IMR-90 (cell line): Measurements from ENCODE around the gene CPB2. TPM values are rescaled to one million over a fixed set of nuclear protein-coding genes. Genes with fewer than 3 reads are reported as not detected.

Source experiments
- ATAC-seq: fragments of 200-7000 bp; cut with Tn5 transposase; 2 replicates; pipeline ENCODE4 v1.9.1; 2020; ENCODE audit warnings: low read depth, mild to moderate bottlenecking, moderate library complexity
- BruUV-seq: library from RNA; stranded (reverse); fragments of 400-500 nt; replicated peaks from 2 replicates; lab custom pipeline; 2021; lab: Mats Ljungman, UMichigan
- CTCF ChIA-PET: fragments of 300-600 bp; formaldehyde crosslinking; extraction: SDS; loops from one replicate; lab custom pipeline; 2021; ENCODE audit warnings: antibody characterized with exemption; lab: Yijun Ruan, JAX
- POLR2A ChIA-PET: fragments of 300-600 bp; sonication (Branson Sonifier 250); formaldehyde crosslinking; loops from one replicate; lab custom pipeline; 2022; ENCODE audit warnings: antibody characterized with exemption; ENCODE audit not compliant: unreplicated experiment; lab: Charles Lee
- DNase-seq: peaks from one replicate; pipeline ENCODE4 v3.0.0; 2013
- H2AFZ ChIP-seq: replicated peaks from 2 replicates; pipeline ENCODE3; 2013; ENCODE audit warnings: low read length, mild to moderate bottlenecking; ENCODE audit not compliant: poor library complexity
- H2AK5ac ChIP-seq: 2 replicates; pipeline ENCODE4 v1.6.1; 2013; ENCODE audit warnings: low read depth, low read length, inconsistent platforms
- H2AK9ac ChIP-seq: replicated peaks from 2 replicates; pipeline ENCODE3; 2013; ENCODE audit warnings: mild to moderate bottlenecking, low read depth, low read length, moderate library complexity; ENCODE audit not compliant: poor library complexity
- H2BK120ac ChIP-seq: 2 replicates; pipeline ENCODE4 v1.6.1; 2013; ENCODE audit warnings: low read depth, low read length, inconsistent platforms
- H2BK15ac ChIP-seq: 3 replicates; pipeline ENCODE4 v1.6.1; 2013; ENCODE audit warnings: low read depth, low read length, inconsistent platforms
- H2BK20ac ChIP-seq: 2 replicates; pipeline ENCODE4 v1.6.1; 2013; ENCODE audit warnings: low read depth, mild to moderate bottlenecking, inconsistent platforms, low read length, moderate library complexity
- H2BK5ac ChIP-seq: 2 replicates; pipeline ENCODE4 v1.6.1; 2013; ENCODE audit warnings: mild to moderate bottlenecking, low read depth, low read length, inconsistent platforms; ENCODE audit not compliant: poor library complexity, severe bottlenecking
- H3K14ac ChIP-seq: replicated peaks from 2 replicates; pipeline ENCODE4 v1.6.1; 2013; ENCODE audit warnings: low read depth, low read length, inconsistent platforms
- H3K18ac ChIP-seq: 2 replicates; pipeline ENCODE4 v1.6.1; 2013; ENCODE audit warnings: low read depth, low read length, control low read depth
- H3K23ac ChIP-seq: 2 replicates; pipeline ENCODE4 v1.6.1; 2013; ENCODE audit warnings: low read depth, low read length, inconsistent platforms
- H3K27ac ChIP-seq: 2 replicates; pipeline ENCODE4 v1.5.1; 2013; ENCODE audit warnings: mild to moderate bottlenecking, control low read depth, low read length; ENCODE audit not compliant: insufficient read depth
- H3K27me3 ChIP-seq: 2 replicates; pipeline ENCODE4 v1.6.1; 2013; ENCODE audit warnings: low read length; ENCODE audit not compliant: control insufficient read depth, insufficient read depth
- H3K36me3 ChIP-seq: 2 replicates; pipeline ENCODE4 v1.6.1; 2013; ENCODE audit warnings: low read length, mixed read lengths; ENCODE audit not compliant: control insufficient read depth, insufficient read depth
- H3K4ac ChIP-seq: 2 replicates; pipeline ENCODE4 v1.6.1; 2013; ENCODE audit warnings: low read depth, low read length, inconsistent platforms
- H3K4me1 ChIP-seq: 2 replicates; pipeline ENCODE4 v1.6.1; 2013; ENCODE audit warnings: low read length, mixed read lengths; ENCODE audit not compliant: control insufficient read depth, insufficient read depth
- H3K4me2 ChIP-seq: 2 replicates; pipeline ENCODE4 v1.6.1; 2013; ENCODE audit warnings: low read depth, mild to moderate bottlenecking, control low read depth, low read length, moderate library complexity
- H3K4me3 ChIP-seq: 2 replicates; pipeline ENCODE4 v1.5.1; 2013; ENCODE audit warnings: low read depth, mild to moderate bottlenecking, control low read depth, low read length, moderate library complexity; ENCODE audit not compliant: insufficient read depth
- H3K56ac ChIP-seq: 2 replicates; pipeline ENCODE4 v1.6.1; 2013; ENCODE audit warnings: low read length, inconsistent platforms; ENCODE audit not compliant: insufficient read depth; ENCODE audit errors: extremely low read depth
- H3K79me1 ChIP-seq, 2 experiments: 2 replicates each; pipeline ENCODE4 v1.6.1; 2013; ENCODE audit warnings: low read length in 2 of 2, inconsistent platforms in 1 of 2, low read depth in 1 of 2
- H3K9ac ChIP-seq: 2 replicates; pipeline ENCODE4 v1.6.1; 2013; ENCODE audit warnings: low read depth, low read length, control low read depth
- H3K9me1 ChIP-seq: 2 replicates; pipeline ENCODE4 v1.6.1; 2013; ENCODE audit warnings: low read length, inconsistent platforms; ENCODE audit not compliant: insufficient read depth
- H3K9me3 ChIP-seq: 2 replicates; pipeline ENCODE4 v1.6.1; 2013; ENCODE audit warnings: low read length; ENCODE audit not compliant: control insufficient read depth, insufficient read depth
- H4K20me1 ChIP-seq: 2 replicates; pipeline ENCODE4 v1.6.1; 2013; ENCODE audit warnings: low read length, inconsistent platforms; ENCODE audit not compliant: insufficient read depth
- H4K5ac ChIP-seq: 2 replicates; pipeline ENCODE4 v1.6.1; 2013; ENCODE audit warnings: mild to moderate bottlenecking, low read depth, low read length, control low read depth
- H4K8ac ChIP-seq, 2 experiments: 2 replicates each; pipeline ENCODE4 v1.6.1; 2013; ENCODE audit warnings: low read depth in 2 of 2, low read length in 2 of 2, control low read depth in 1 of 2, inconsistent platforms in 1 of 2
- H4K91ac ChIP-seq: 2 replicates; pipeline ENCODE4 v1.6.1; 2013; ENCODE audit warnings: low read depth, low read length, inconsistent platforms; ENCODE audit not compliant: insufficient read depth
- BHLHE40 ChIP-seq: fragments of 150-350 bp; IDR thresholded peaks from 2 replicates; pipeline ENCODE4 v1.6.1; 2016; ENCODE audit warnings: mild to moderate bottlenecking, low read depth, low read length
- CEBPB ChIP-seq: IDR thresholded peaks from 2 replicates; pipeline ENCODE4 v1.6.1; 2012; ENCODE audit warnings: low read depth, low read length, improper control_type of control experiment
- CHD1 ChIP-seq: IDR thresholded peaks from 2 replicates; pipeline ENCODE4 v1.6.1; 2012; ENCODE audit warnings: low read depth, low read length, improper control_type of control experiment
- CTCF ChIP-seq: conservative IDR thresholded peaks from 2 replicates; pipeline ENCODE4 v1.5.1; 2012; ENCODE audit warnings: mild to moderate bottlenecking, low read depth, low read length, improper control_type of control experiment
- FOS ChIP-seq: fragments of 150-350 bp; IDR thresholded peaks from 2 replicates; pipeline ENCODE4 v1.6.1; 2016; ENCODE audit warnings: low read depth, low read length
- MAFK ChIP-seq: IDR thresholded peaks from 2 replicates; pipeline ENCODE4 v1.6.1; 2012; ENCODE audit warnings: low read depth, low read length, improper control_type of control experiment
- MAZ ChIP-seq: IDR thresholded peaks from 2 replicates; pipeline ENCODE4 v1.6.1; 2012; ENCODE audit warnings: low read depth, mild to moderate bottlenecking, low read length, improper control_type of control experiment, moderate library complexity, borderline replicate concordance
- MXI1 ChIP-seq: IDR thresholded peaks from 2 replicates; pipeline ENCODE4 v1.6.1; 2012; ENCODE audit warnings: low read depth, mild to moderate bottlenecking, low read length, moderate library complexity, borderline replicate concordance
- NFE2L2 ChIP-seq: fragments of 150-350 bp; IDR thresholded peaks from 2 replicates; pipeline ENCODE4 v1.6.1; 2016; ENCODE audit warnings: low read depth, mild to moderate bottlenecking, low read length
- POLR2A ChIP-seq: IDR thresholded peaks from 2 replicates; pipeline ENCODE4 v1.6.1; 2012; ENCODE audit warnings: mild to moderate bottlenecking, low read depth, low read length
- RAD21 ChIP-seq: IDR thresholded peaks from 2 replicates; pipeline ENCODE4 v1.6.1; 2012; ENCODE audit warnings: low read length, improper control_type of control experiment
- RCOR1 ChIP-seq: IDR thresholded peaks from 2 replicates; pipeline ENCODE4 v1.6.1; 2012; ENCODE audit warnings: mild to moderate bottlenecking, low read length, improper control_type of control experiment; ENCODE audit not compliant: insufficient replicate concordance
- SMC3 ChIP-seq: fragments of 150-350 bp; IDR thresholded peaks from 2 replicates; pipeline ENCODE4 v1.6.1; 2016; ENCODE audit warnings: low read depth, mild to moderate bottlenecking, antibody characterized with exemption, low read length, moderate library complexity
- USF2 ChIP-seq: fragments of 150-350 bp; IDR thresholded peaks from 2 replicates; pipeline ENCODE4 v1.6.1; 2017; ENCODE audit warnings: mild to moderate bottlenecking, antibody characterized with exemption, low read length, low read depth
- WGBS, 2 experiments: methylation state at CpG; one replicate each; pipeline versions ENCODE4 v1.1.5 to v1.1.7; 2013; ENCODE audit warnings: missing lambda C conversion rate in 2 of 2; ENCODE audit not compliant: insufficient read length in 1 of 2; ENCODE audit errors: extremely low coverage in 2 of 2; 5-methylcytosine and 5-hydroxymethylcytosine counted together
- dilution Hi-C: fragments of 300-500 bp; cut with HindIII; formaldehyde crosslinking; loops from one replicate; pipeline ENCODE4 v1.14.3; 2018; ENCODE audit warnings: low sequenced_read_pairs; ENCODE audit not compliant: unreplicated experiment
- in situ Hi-C: fragments of 300-500 bp; cut with MboI; formaldehyde crosslinking; loops from 3 replicates; pipeline ENCODE4 v1.14.3; 2019; ENCODE audit warnings: low sequenced_read_pairs, inconsistent platforms, mixed read lengths
- intact Hi-C: fragments of 100-400 bp; cut with micrococcal nuclease; formaldehyde crosslinking; loops from 2 replicates; pipeline ENCODE4 v1.10.0; 2022
- polyA plus RNA-seq, 3 experiments: library from polyadenylated mRNA; depleted of rRNA; stranded (reverse); fragments of >200 nt; gene quantifications; 2 replicates each; pipeline ENCODE4 v1.2.3, GENCODE V29; 2012; ENCODE audit warnings: low replicate concordance in 1 of 3
- total RNA-seq: library from RNA; depleted of rRNA; stranded (reverse); fragments of >200 nt; gene quantifications from 2 replicates; pipeline ENCODE4 v1.2.3, GENCODE V29; 2012

Gene CPB2
- total and polyA plus RNA-seq, 2 of the 4 experiments (the other 2 are of a cell fraction): not detected

GRCh38 chr13:46071590-46072249 lies 33.1 kb downstream of the CPB2 start:
- Histone ChIP-seq H2BK120ac (no peak overlapping the region), H3K27me3 (no peaks in the 10 kb centered on the region; the same call in 1 of the 2 replicates), H3K9me3 (no peaks in the 10 kb centered on the region), H3K9me1 (no peaks in the 10 kb centered on the region), H3K14ac (no peak overlapping the region), H3K4me2 (no peak overlapping the region), H4K8ac (no peak overlapping the region), H3K23ac (no peak overlapping the region), H3K4me1 (no peaks in the 10 kb centered on the region), H3K56ac (no peak overlapping the region), H2BK20ac (no peak overlapping the region), H2AK9ac (no peak overlapping the region), H3K4me3 (no peak overlapping the region), H2BK5ac (no peak overlapping the region), H4K20me1 (no peaks in the 10 kb centered on the region), H2AFZ (no peak overlapping the region), H3K79me1 (no peaks in the 10 kb centered on the region), H4K5ac (no peak overlapping the region), H3K4ac (no peak overlapping the region), H2BK15ac (no peak overlapping the region), H2AK5ac (no peak overlapping the region), H3K36me3 (no peaks in the 10 kb centered on the region), H3K27ac (no peak overlapping the region), H3K18ac (no peak overlapping the region), H4K91ac (no peak overlapping the region), H3K9ac (no peak overlapping the region)
- ChIA-PET POLR2A (no interaction called here), CTCF (no interaction called here)
- intact Hi-C loops (no loop called here), in situ Hi-C loops (no loop called here), dilution Hi-C loops (no loop called here)
- no peak for ATAC-seq
- BruUV-seq: no TSS peak
- no peak for DNase-seq
- 86% methylated on average over 2 of the region's 5 CpGs; no CpG with 5 or more reads in 1 of the 2 experiments for WGBS, 2 experiments
- no peak for TF ChIP-seq MAZ
- no peak for TF ChIP-seq FOS
- TF ChIP-seq CTCF: no peak
- TF ChIP-seq SMC3: no peak
- TF ChIP-seq POLR2A: no peak
- TF ChIP-seq MAFK: no peak
- TF ChIP-seq RAD21: no peak
- no peak for TF ChIP-seq RCOR1
- no peak for TF ChIP-seq MXI1
- no peak for TF ChIP-seq NFE2L2
- no peak for TF ChIP-seq CHD1
- no peak for TF ChIP-seq USF2
- TF ChIP-seq CEBPB: no peak
- no peak for TF ChIP-seq BHLHE40
